Mesothelial cell of epicardium (in vitro differentiated cells): ENCODE measurements around the gene RFK. TPM values are rescaled to one million over a fixed set of nuclear protein-coding genes. Genes with fewer than 3 reads are reported as not detected.

Experiments used
- DNase-seq, 2 experiments: peaks; one replicate each; pipeline ENCODE4 v3.0.0; 2021; ENCODE audit warnings: low spot score in 2 of 2; ENCODE audit not compliant: unreplicated experiment in 2 of 2
- H3K27ac Mint-ChIP-seq: 2 replicates; pipeline ENCODE4 v1.8.0; 2021; ENCODE audit warnings: mixed read lengths
- H3K27me3 Mint-ChIP-seq: 2 replicates; pipeline ENCODE4 v1.8.0; 2021; ENCODE audit warnings: low read depth, mixed read lengths
- H3K36me3 Mint-ChIP-seq: 2 replicates; pipeline ENCODE4 v1.8.0; 2021; ENCODE audit warnings: mixed read lengths
- H3K4me1 Mint-ChIP-seq: 2 replicates; pipeline ENCODE4 v1.8.0; 2021; ENCODE audit warnings: mixed read lengths
- H3K4me3 Mint-ChIP-seq: 2 replicates; pipeline ENCODE4 v1.8.0; 2021; ENCODE audit warnings: mild to moderate bottlenecking, moderate library complexity, mixed read lengths
- H3K9me3 Mint-ChIP-seq: 2 replicates; pipeline ENCODE4 v1.8.0; 2021; ENCODE audit warnings: mixed read lengths
- total RNA-seq: library from RNA; stranded (reverse); gene quantifications from 3 replicates; pipeline ENCODE4 v1.2.1, GENCODE V29; 2021
- TF ChIP-seq, protein P1 (sequence below): fragments of 200-600 bp; sonication (generic); IDR thresholded peaks from one replicate; pipeline ENCODE4 v1.5.0; 2021; ENCODE audit warnings: antibody characterized with exemption; ENCODE audit not compliant: unreplicated experiment

Gene RFK
- total RNA-seq, 1 donor from 2014 or later = 9.7 TPM

DNA sequence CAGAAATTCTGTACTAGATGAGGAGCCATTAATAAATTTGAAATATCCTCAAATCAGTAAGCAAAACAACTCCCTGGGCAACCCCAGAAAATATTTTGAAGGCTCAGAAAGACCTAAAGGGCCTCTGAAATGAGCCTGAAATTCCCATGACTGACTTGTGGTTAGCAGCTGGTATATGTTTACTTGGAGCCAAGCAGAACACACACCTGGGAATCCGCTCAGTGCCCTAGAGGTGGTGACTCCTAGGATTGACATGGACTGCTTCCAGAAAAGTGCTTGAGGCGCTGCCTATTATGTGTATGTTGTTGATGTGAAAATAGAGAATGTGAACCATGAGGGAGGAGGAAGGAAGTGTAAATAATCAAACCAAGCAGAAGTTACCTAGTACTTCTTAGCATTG, 14.7 kb downstream of the RFK start:
- Mint-ChIP-seq H3K27ac (no peak overlapping the region), H3K4me3 (no peak overlapping the region)

DNA sequence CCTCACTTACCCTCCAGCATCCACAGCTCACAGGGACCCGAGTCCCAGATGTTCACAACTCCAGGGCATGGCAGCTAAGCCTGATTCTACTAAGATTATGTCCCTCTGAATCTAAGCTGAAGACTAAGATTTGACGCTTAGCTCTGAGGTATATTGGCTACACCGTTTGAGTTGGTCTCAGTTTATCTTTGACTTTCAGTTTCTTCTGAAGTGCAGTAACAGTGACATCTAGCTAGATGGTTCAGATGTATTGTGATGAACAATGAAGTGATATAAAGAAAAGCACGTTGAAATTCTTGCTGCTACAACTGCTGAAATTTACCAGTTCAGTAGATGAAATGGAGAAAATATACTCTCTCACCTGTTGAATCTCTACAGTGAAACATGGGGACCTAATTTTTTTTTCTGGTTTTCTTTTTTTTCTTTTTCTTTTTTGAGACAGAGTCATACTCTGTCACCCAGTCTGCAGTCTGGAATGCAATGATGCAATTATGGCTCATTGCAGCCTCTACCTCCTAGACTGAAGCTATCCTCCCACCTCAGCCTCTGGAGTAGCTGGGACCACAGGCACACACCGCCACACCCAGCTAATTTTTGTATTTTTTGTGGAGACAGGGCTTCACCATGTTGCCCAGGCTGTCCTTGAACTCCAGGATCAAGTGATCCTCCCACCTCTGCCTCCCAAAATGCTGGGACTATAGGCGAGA, 15.7 kb downstream of the RFK start:
- TF ChIP-seq, protein P1, sequence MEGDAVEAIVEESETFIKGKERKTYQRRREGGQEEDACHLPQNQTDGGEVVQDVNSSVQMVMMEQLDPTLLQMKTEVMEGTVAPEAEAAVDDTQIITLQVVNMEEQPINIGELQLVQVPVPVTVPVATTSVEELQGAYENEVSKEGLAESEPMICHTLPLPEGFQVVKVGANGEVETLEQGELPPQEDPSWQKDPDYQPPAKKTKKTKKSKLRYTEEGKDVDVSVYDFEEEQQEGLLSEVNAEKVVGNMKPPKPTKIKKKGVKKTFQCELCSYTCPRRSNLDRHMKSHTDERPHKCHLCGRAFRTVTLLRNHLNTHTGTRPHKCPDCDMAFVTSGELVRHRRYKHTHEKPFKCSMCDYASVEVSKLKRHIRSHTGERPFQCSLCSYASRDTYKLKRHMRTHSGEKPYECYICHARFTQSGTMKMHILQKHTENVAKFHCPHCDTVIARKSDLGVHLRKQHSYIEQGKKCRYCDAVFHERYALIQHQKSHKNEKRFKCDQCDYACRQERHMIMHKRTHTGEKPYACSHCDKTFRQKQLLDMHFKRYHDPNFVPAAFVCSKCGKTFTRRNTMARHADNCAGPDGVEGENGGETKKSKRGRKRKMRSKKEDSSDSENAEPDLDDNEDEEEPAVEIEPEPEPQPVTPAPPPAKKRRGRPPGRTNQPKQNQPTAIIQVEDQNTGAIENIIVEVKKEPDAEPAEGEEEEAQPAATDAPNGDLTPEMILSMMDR = no peak
- H3K27ac Mint-ChIP-seq = no peak overlapping the region
- no peaks in the 10 kb centered on the region for H3K9me3 Mint-ChIP-seq

More for the DNA sequence above, 14.7 kb downstream of the RFK start:
- no peak for DNase-seq
- H3K9me3 Mint-ChIP-seq = no peaks in the 10 kb centered on the region
- peaks cover 1% of the 10 kb centered on the region for H3K36me3 Mint-ChIP-seq
- TF ChIP-seq, protein P1 = no peak
- H3K27me3 Mint-ChIP-seq = no peaks in the 10 kb centered on the region
- peaks cover 12% of the 10 kb centered on the region for H3K4me1 Mint-ChIP-seq

DNA sequence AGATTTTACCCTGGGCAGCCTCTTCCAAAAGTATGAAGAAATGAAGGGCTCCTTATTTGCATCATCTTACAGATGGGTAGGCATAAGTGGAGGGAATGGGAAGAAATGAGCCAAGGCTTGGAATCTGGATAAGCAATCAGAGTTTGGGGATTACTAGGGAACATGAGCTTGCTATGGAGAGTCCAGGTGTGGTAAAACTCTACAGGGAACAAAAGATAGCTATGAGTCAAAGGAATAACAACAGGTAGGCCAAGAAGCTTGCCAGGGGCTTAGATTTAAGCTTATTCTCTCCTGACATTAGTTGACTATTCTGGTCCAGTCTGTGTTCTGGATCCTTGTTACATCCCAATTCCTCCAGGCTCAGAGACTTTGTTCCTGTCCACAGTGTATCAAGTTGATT, 16.4 kb downstream of the RFK start:
- Mint-ChIP-seq H3K36me3 (no peaks in the 10 kb centered on the region), H3K4me1 (peaks cover 24% of the 10 kb centered on the region), H3K27ac (no peak overlapping the region), H3K9me3 (no peaks in the 10 kb centered on the region), H3K27me3 (no peaks in the 10 kb centered on the region), H3K4me3 (no peak overlapping the region)
- TF ChIP-seq, protein P1 = no peak
- no peak for DNase-seq

More for the DNA sequence above, 15.7 kb downstream of the RFK start:
- Mint-ChIP-seq H3K36me3 (peaks cover 1% of the 10 kb centered on the region), H3K4me3 (no peak overlapping the region), H3K27me3 (no peaks in the 10 kb centered on the region), H3K4me1 (peaks cover 17% of the 10 kb centered on the region)
- no peak for DNase-seq

DNA sequence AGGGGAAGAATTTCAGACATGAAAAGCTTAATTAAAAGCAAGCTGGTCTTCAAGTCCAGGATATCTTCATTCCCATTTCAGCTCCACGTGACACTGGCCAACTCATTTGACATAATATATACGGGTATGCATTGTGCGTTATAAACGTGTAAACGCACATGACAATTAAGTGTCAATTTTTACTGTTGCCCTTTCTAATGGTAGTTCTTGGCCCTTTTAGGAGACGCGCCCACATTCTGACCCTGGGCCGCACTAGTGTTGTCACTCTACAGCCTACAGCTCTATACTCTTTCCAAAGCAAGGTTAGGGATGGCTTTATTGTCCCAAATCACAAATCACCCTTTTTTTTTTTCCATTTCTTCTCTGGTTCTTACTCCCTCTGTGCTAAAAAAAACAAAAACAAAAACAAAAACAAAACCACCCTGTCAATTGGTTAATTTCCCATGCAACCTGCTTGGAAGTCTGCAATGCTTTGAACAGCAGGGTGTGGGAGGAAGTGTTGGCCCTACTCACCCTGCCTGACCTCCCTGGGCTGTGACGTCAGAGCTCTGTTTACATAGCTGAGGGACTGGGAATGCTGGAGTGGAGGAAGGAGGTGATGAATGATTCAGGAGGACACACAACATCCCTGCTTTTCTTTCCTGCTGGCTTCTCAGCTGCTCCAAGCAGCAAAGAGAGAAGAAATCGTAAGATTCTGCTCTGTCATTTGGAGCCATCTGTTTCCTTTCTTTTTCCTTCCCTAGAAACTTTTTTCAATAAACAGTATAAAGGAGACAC, 19.3 kb downstream of the RFK start:
- DNase-seq = no peak
- peaks cover 41% of the 10 kb centered on the region for H3K4me1 Mint-ChIP-seq
- TF ChIP-seq, protein P1 = no peak
- no peaks in the 10 kb centered on the region for H3K27me3 Mint-ChIP-seq
- no peaks in the 10 kb centered on the region for H3K36me3 Mint-ChIP-seq
- H3K9me3 Mint-ChIP-seq = no peaks in the 10 kb centered on the region
- no peak overlapping the region for H3K4me3 Mint-ChIP-seq
- peak overlapping the region; percentile 23 for H3K27ac Mint-ChIP-seq

DNA sequence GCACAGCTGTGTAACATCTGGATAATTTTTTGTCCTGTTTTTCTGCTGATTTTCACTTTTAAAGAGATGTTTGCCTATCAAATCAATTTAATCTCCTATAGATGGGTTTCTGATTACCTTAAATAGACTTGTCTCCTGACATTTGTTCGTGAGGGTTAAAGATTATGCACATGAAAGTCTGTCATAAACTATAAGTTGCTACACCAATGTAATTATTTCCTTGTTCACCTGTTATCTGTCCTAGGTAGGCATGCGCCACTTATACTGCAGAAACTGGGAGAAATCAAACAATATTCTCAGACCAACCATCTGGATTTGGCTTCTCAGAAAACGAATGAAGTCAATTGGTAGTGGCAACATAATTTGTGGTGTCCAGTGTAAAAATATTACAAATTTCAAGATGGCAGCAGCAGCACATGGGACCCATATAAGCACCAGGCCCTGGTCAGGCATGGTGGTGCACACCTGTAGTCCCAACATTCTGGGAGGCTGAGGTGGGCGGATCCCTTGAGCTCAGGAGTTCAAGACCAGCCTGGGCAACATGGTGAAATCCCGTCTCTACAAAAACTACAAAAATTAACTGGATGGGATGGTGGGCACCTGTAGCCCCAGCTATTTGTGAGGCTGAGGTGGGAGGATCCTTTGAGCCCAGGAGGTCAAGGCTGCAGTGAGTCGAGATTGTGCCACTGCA, 20.3 kb downstream of the RFK start:
- Mint-ChIP-seq H3K9me3 (no peaks in the 10 kb centered on the region), H3K27ac (no peak overlapping the region), H3K36me3 (no peaks in the 10 kb centered on the region), H3K27me3 (no peaks in the 10 kb centered on the region), H3K4me3 (no peak overlapping the region), H3K4me1 (peaks cover 48% of the 10 kb centered on the region)
- no peak for DNase-seq
- TF ChIP-seq, protein P1 = no peak
